HG03558 (cell line): ENCODE results near the gene LEPR.

Source experiments
- ATAC-seq: cut with Tn5 transposase; IDR thresholded peaks from one replicate; pipeline ENCODE4 v1.9.1; 2021; ENCODE audit warnings: moderate number of reproducible peaks; ENCODE audit not compliant: unreplicated experiment; ENCODE audit errors: extremely low read depth

Gene LEPR

GRCh38 chr1:65469126-65469888 lies 48.8 kb downstream of the LEPR start:
- ATAC-seq: no peak

GRCh38 chr1:65469889-65470340 lies 49.4 kb downstream of the LEPR start:
- ATAC-seq: no peak
